ENCODE results near the gene FKBP1B.

The FKBP1B gene

DNA sequence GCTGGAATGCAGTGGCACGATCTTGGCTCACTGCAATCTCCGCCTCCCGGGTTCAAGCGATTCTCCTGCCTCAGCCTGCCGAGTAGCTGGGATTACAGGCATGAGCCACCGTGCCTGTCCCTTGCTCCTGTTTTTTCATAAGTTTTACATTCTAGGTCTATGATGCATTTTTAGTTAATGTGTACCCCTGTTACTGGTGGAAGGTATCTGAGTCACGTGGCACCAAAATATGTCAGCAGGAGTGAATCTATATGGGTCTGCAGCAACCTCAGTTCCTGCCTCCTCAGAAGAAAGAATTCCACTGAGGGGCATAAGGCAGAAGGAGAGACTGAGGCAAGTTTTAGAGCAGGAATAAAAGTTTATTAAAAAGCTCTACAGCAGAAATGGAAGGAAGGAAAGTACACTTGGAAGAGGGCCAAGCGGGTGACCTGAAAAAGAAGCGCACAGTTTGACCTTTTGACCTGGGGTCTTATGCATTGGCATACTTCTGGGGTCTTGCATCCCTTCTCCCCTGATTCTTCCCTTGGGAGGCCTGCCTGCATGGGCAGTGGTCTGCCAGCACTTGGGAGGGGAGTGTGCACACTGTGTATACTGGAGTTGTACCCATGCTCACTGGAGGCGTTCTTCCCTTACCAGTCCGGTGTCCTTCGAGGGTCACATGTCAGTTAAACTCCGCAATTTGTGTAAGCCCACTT is 40.7 kb upstream of the FKBP1B start:
- ChIA-PET CTCF (interaction anchor here (0.6 to 0.7 kb wide), 2 partner anchors 81 to 189 kb away, joined by 4 read pairs; no protein-coding TSS in a partner anchor), POLR2A (no interaction called here)
- no peaks in the 10 kb centered on the region; a peak in 1 of 3 replicates for H3K36me3 ChIP-seq (ENCODE audit: control insufficient read depth in 2 of 2, insufficient read depth in 1 of 2, low read length in 2 of 2)
- no peaks in the 10 kb centered on the region for H3K9me3 ChIP-seq (ENCODE audit: control insufficient read depth, insufficient read depth, low read depth, low read length)
- no peak overlapping the region for H3K4me3 ChIP-seq (ENCODE audit: low read depth, low read length)
- no peaks in the 10 kb centered on the region for H3K4me1 ChIP-seq (ENCODE audit: control insufficient read depth, insufficient read depth, low read length)
- TF ChIP-seq KLF9 (tag by site-specific recombination; IDR thresholded peaks at IDR 0.05; ENCODE audit: low read depth) = no peak
- TF ChIP-seq, protein P1, sequence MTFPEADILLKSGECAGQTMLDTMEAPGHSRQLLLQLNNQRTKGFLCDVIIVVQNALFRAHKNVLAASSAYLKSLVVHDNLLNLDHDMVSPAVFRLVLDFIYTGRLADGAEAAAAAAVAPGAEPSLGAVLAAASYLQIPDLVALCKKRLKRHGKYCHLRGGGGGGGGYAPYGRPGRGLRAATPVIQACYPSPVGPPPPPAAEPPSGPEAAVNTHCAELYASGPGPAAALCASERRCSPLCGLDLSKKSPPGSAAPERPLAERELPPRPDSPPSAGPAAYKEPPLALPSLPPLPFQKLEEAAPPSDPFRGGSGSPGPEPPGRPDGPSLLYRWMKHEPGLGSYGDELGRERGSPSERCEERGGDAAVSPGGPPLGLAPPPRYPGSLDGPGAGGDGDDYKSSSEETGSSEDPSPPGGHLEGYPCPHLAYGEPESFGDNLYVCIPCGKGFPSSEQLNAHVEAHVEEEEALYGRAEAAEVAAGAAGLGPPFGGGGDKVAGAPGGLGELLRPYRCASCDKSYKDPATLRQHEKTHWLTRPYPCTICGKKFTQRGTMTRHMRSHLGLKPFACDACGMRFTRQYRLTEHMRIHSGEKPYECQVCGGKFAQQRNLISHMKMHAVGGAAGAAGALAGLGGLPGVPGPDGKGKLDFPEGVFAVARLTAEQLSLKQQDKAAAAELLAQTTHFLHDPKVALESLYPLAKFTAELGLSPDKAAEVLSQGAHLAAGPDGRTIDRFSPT (tag by site-specific recombination; IDR thresholded peaks at IDR 0.05) = no peak
- no peak for TF ChIP-seq ZNF792 (tag by site-specific recombination; IDR thresholded peaks at IDR 0.05)
- no peak for TF ChIP-seq ZNF658 (tag by site-specific recombination; IDR thresholded peaks at IDR 0.05)
- TF ChIP-seq ZNF610 (tag by site-specific recombination; IDR thresholded peaks at IDR 0.05; ENCODE audit: borderline replicate concordance) = no peak
- no peak for TF ChIP-seq MZF1 (tag by site-specific recombination; IDR thresholded peaks at IDR 0.05; ENCODE audit: borderline replicate concordance)
- no peak for TF ChIP-seq ZNF302 (tag by site-specific recombination; IDR thresholded peaks at IDR 0.05; ENCODE audit: low read depth)
- no peak for TF ChIP-seq KLF8 (tag by site-specific recombination; IDR thresholded peaks at IDR 0.05)
- no peak for TF ChIP-seq ZNF223 (tag by site-specific recombination; IDR thresholded peaks at IDR 0.05)
- TF ChIP-seq, protein P2, sequence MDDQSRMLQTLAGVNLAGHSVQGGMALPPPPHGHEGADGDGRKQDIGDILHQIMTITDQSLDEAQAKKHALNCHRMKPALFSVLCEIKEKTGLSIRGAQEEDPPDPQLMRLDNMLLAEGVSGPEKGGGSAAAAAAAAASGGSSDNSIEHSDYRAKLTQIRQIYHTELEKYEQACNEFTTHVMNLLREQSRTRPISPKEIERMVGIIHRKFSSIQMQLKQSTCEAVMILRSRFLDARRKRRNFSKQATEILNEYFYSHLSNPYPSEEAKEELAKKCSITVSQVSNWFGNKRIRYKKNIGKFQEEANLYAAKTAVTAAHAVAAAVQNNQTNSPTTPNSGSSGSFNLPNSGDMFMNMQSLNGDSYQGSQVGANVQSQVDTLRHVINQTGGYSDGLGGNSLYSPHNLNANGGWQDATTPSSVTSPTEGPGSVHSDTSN (CRISPR knock-in tag; IDR thresholded peaks at IDR 0.05) = no peak
- TF ChIP-seq, protein P3, sequence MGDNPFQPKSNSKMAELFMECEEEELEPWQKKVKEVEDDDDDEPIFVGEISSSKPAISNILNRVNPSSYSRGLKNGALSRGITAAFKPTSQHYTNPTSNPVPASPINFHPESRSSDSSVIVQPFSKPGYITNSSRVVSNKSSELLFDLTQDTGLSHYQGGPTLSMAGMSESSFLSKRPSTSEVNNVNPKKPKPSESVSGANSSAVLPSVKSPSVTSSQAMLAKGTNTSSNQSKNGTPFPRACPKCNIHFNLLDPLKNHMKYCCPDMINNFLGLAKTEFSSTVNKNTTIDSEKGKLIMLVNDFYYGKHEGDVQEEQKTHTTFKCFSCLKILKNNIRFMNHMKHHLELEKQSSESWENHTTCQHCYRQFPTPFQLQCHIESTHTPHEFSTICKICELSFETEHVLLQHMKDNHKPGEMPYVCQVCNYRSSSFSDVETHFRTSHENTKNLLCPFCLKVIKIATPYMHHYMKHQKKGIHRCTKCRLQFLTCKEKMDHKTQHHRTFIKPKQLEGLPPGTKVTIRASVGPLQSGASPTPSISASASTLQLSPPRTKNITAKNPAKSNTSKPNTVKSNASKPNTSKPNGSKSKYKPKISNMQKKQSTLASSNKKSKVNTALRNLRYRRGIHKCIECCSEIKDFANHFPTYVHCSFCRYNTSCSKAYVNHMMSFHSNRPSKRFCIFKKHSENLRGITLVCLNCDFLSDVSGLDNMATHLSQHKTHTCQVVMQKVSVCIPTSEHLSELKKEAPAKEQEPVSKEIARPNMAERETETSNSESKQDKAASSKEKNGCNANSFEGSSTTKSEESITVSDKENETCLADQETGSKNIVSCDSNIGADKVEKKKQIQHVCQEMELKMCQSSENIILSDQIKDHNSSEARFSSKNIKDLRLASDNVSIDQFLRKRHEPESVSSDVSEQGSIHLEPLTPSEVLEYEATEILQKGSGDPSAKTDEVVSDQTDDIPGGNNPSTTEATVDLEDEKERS (tag by site-specific recombination; IDR thresholded peaks at IDR 0.05) = no peak
- no peak overlapping the region for H3K27ac ChIP-seq (ENCODE audit: extremely low read depth, low read depth, low read length)

DNA sequence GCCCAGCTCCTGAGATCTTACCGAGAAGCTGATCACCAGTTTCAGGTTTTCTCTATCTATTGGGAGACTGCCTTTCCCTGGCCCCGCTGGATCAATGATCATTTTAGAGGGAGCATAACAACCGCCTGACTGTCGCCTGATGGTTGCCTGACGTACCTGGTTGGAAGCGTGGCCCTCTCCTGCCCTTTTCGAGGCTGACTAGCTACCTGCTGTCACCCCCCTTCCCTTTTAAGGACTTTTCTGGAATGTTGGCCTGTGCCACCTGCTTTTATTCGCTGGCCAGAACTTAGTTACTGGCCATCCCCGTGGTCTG is 40.2 kb upstream of the FKBP1B start:
- no peak for TF ChIP-seq ZNF146 (tag by site-specific recombination; IDR thresholded peaks at IDR 0.05)
- TF ChIP-seq ZNF138 (tag by site-specific recombination; IDR thresholded peaks at IDR 0.05; ENCODE audit: borderline replicate concordance) = no peak
- TF ChIP-seq ZEB2 (tag by site-specific recombination; IDR thresholded peaks at IDR 0.05) = no peak
- TF ChIP-seq, protein P4, sequence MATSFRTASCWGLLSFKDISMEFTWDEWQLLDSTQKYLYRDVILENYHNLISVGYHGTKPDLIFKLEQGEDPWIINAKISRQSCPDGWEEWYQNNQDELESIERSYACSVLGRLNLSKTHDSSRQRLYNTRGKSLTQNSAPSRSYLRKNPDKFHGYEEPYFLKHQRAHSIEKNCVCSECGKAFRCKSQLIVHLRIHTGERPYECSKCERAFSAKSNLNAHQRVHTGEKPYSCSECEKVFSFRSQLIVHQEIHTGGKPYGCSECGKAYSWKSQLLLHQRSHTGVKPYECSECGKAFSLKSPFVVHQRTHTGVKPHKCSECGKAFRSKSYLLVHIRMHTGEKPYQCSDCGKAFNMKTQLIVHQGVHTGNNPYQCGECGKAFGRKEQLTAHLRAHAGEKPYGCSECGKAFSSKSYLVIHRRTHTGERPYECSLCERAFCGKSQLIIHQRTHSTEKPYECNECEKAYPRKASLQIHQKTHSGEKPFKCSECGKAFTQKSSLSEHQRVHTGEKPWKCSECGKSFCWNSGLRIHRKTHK (tag by site-specific recombination; IDR thresholded peaks at IDR 0.05) = no peak
- TF ChIP-seq ZNF776 (tag by site-specific recombination; IDR thresholded peaks at IDR 0.05; ENCODE audit: borderline replicate concordance) = no peak
- POLR2A ChIA-PET = no interaction called here
- no peaks in the 10 kb centered on the region; a peak in 1 of 3 replicates for H3K36me3 ChIP-seq (ENCODE audit: control insufficient read depth in 2 of 2, insufficient read depth in 1 of 2, low read length in 2 of 2)
- no peaks in the 10 kb centered on the region for H3K4me1 ChIP-seq (ENCODE audit: control insufficient read depth, insufficient read depth, low read length)
- CTCF ChIA-PET = interaction anchor here (0.6 kb wide), 1 partner anchor 82 kb away, joined by 4 read pairs; no protein-coding TSS in a partner anchor
- no peaks in the 10 kb centered on the region for H3K9me3 ChIP-seq (ENCODE audit: control insufficient read depth, insufficient read depth, low read depth, low read length)
- H3K4me3 ChIP-seq (ENCODE audit: low read depth, low read length) = no peak overlapping the region
- H3K27ac ChIP-seq (ENCODE audit: extremely low read depth, low read depth, low read length) = no peak overlapping the region

Data from HEK293 (cell line).